SKM-1 treated with dmso at 0.1 percent for 144 hours (cell line): ENCODE measurements around the gene RPTOR.

ENCODE experiments used
- DNase-seq: peaks from one replicate; lab custom pipeline; 2025; ENCODE audit not compliant: unreplicated experiment; lab: John Stamatoyannopoulos, UW

Gene RPTOR

GRCh38 chr17:80663781-80664206 lies 119.2 kb downstream of the RPTOR start:
- DNase-seq = no peak

GRCh38 chr17:80664217-80664790 lies 119.7 kb downstream of the RPTOR start:
- DNase-seq = no peak

- no peak for DNase-seq
Measured at GRCh38 chr17:80665792-80666191, 121.2 kb downstream of the RPTOR start.

- DNase-seq = no peak
Measured at GRCh38 chr17:80666867-80667266, 122.2 kb downstream of the RPTOR start.

GRCh38 chr17:80667462-80668277 lies 123.0 kb downstream of the RPTOR start:
- DNase-seq = no peak

GRCh38 chr17:80668375-80669148 lies 123.9 kb downstream of the RPTOR start:
- DNase-seq = no peak

GRCh38 chr17:80671039-80671824 lies 126.6 kb downstream of the RPTOR start:
- no peak for DNase-seq

- DNase-seq = no peak
Measured at GRCh38 chr17:80671825-80672110, 127.1 kb downstream of the RPTOR start.

- no peak for DNase-seq
Measured at GRCh38 chr17:80673152-80673920, 128.7 kb downstream of the RPTOR start.

- DNase-seq = no peak
Measured at GRCh38 chr17:80675438-80676095, 130.9 kb downstream of the RPTOR start.

GRCh38 chr17:80676096-80676466 lies 131.4 kb downstream of the RPTOR start:
- DNase-seq = no peak

GRCh38 chr17:80676564-80676963 lies 131.9 kb downstream of the RPTOR start:
- DNase-seq = no peak

GRCh38 chr17:80677214-80677756 lies 132.6 kb downstream of the RPTOR start:
- DNase-seq = no peak

GRCh38 chr17:80679816-80680215 lies 135.2 kb downstream of the RPTOR start:
- DNase-seq = no peak

- DNase-seq = no peak
Measured at GRCh38 chr17:80681215-80681614, 136.6 kb downstream of the RPTOR start.

- DNase-seq = no peak
Measured at GRCh38 chr17:80682372-80682771, 137.7 kb downstream of the RPTOR start.

GRCh38 chr17:80683625-80684104 lies 139.0 kb downstream of the RPTOR start:
- no peak for DNase-seq

- DNase-seq = no peak
Measured at GRCh38 chr17:80687839-80688238, 143.2 kb downstream of the RPTOR start.

- no peak for DNase-seq
Measured at GRCh38 chr17:80689129-80689619, 144.5 kb downstream of the RPTOR start.
